Right lobe of liver (tissue), 6 donors: ENCODE data around the gene NSG1. TPM values are rescaled to one million over a fixed set of nuclear protein-coding genes. Genes with fewer than 3 reads are reported as not detected.

Experiments
- ATAC-seq, 4 donors: fragments of 200-7000 bp; cut with Tn5 transposase; one replicate each; pipeline ENCODE4 v1.9.1; 2020; ENCODE audit warnings: mild to moderate bottlenecking in 4 of 4, moderate library complexity in 4 of 4
- DNase-seq, 3 donors: peaks; one replicate each; pipeline ENCODE4 v3.0.0-alpha.2; 2020
- H3K27ac ChIP-seq, 3 donors: fragments of 200-600 bp; one replicate each; pipeline ENCODE4 v1.8.0; 2022
- H3K27me3 ChIP-seq, 2 donors: fragments of 200-600 bp; one replicate each; pipeline ENCODE4 v1.8.0; 2022
- H3K36me3 ChIP-seq, 4 donors: fragments of 200-600 bp; sonication (generic) in 1 of 4; one replicate each; pipeline versions ENCODE4 v1.5.1 to v1.8.0; 2017 to 2022; ENCODE audit warnings: control low read depth in 1 of 4
- H3K4me1 ChIP-seq, 4 donors: fragments of 200-600 bp; sonication (generic) in 1 of 4; one replicate each; pipeline versions ENCODE4 v1.5.1 to v1.8.0; 2017 to 2022; ENCODE audit warnings: control low read depth in 1 of 4
- H3K4me3 ChIP-seq, 3 donors: fragments of 200-600 bp; one replicate each; pipeline ENCODE4 v1.8.0; 2022
- H3K9me3 ChIP-seq, 4 donors: fragments of 200-600 bp; sonication (generic) in 1 of 4; one replicate each; pipeline versions ENCODE4 v1.5.1 to v1.8.0; 2017 to 2022; ENCODE audit warnings: control low read depth in 1 of 4
- POLR2A ChIP-seq: fragments of 450-650 bp; IDR thresholded peaks from one replicate; pipeline ENCODE4 v1.6.1; 2017; ENCODE audit warnings: antibody characterized with exemption, mild to moderate bottlenecking
- WGBS: methylation state at CpG from one replicate; pipeline ENCODE4 v1.1.6; 2018; ENCODE audit warnings: low coverage, low lambda C conversion rate; ENCODE audit not compliant: insufficient coverage; ENCODE audit errors: missing lambda C conversion rate; 5-methylcytosine and 5-hydroxymethylcytosine counted together
- intact Hi-C, 2 donors: fragments of 100-400 bp; cut with DNase I; formaldehyde crosslinking; loops; one replicate each; pipeline versions ENCODE4 v1.11.2 to v1.14.1; 2022
- total RNA-seq, 6 experiments: library from RNA; depleted of rRNA in 2 of 6; stranded (reverse); fragments of >200 nt in 2 of 6; fragmentation: NEBNext Ultra II Directional in 3 of 6; extraction: Animal tissue kit (Norgen Biotek cat#: 25700) in 3 of 6; gene quantifications; one replicate each; pipeline versions ENCODE4 v1.1.0 to v1.2.4, GENCODE V29; 2016 to 2023
- TF ChIP-seq, protein P1 (sequence below), 4 donors: fragments of 200-600 bp in 3 of 4; fragments of 450-650 bp in 1 of 4; IDR thresholded peaks; one replicate each; pipeline versions ENCODE4 v1.5.1 to v1.8.0; 2016 to 2022; ENCODE audit warnings: antibody characterized with exemption in 4 of 4, mild to moderate bottlenecking in 2 of 4
- donor health status: DM: no; HTN: yes; CAD: no.
- donor health status: DM: no; HTN: no; CAD: no.
- donor health status: DM: no; HTN: no; CAD: no.
- donor health status: DM: no; HTN: yes; CAD: no.
- donor health status: DM: no; HTN: yes; CAD: no.

Gene NSG1
- total RNA-seq, 6 experiments from 2014 or later: 0.22 to 0.29 TPM; not detected in 4

DNA sequence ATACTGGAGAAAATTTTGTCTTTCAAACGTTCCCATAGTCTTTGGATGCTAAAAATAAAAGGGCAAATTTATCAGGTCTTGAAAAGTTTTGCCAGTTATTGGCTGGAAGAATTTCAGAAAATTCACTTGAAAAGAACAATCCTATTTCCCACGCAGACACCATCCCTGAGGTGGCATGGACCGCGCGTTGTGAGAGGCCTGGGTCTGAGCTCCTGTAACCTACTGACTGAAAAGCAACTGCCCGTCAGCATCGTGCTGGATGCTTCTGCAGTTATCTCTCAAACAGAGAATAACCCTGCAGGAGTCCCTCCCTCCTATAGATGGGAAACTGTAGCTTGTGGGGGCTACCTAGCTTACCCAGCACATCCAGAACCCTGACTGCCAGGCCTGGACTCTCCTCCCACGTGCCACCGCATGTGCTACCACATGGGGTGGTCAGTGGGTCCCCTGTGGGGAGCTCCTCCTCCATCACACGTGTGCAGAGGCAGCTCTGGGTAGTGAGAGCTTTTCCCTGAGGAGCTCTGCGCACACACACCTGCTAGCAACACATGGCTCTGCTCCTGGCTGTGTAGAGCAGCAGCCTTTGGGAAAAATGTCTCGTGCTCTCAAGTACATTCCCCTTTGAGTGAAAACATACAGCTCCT is 36.1 kb downstream of the NSG1 start:
- no peaks in the 10 kb centered on the region for H3K9me3 ChIP-seq
- no peaks in the 10 kb centered on the region for H3K27me3 ChIP-seq
- 78% methylated on average over 6 of the region's 12 CpGs for WGBS
- ATAC-seq (peak; percentile 16 to 66 (median 45)), DNase-seq (peak in 1 of 3 donors; percentile 28)
- intact Hi-C loops: no loop called here
- no peak for TF ChIP-seq POLR2A
- peaks cover 0 to 27% (median 12%) of the 10 kb centered on the region in 4 donors for H3K36me3 ChIP-seq
- H3K4me3 ChIP-seq: no peak overlapping the region
- H3K4me1 ChIP-seq: peaks cover 0 to 26% (median 0%) of the 10 kb centered on the region in 4 donors
- peak overlapping the region in 1 of 3 donors; percentile 34 for H3K27ac ChIP-seq

DNA sequence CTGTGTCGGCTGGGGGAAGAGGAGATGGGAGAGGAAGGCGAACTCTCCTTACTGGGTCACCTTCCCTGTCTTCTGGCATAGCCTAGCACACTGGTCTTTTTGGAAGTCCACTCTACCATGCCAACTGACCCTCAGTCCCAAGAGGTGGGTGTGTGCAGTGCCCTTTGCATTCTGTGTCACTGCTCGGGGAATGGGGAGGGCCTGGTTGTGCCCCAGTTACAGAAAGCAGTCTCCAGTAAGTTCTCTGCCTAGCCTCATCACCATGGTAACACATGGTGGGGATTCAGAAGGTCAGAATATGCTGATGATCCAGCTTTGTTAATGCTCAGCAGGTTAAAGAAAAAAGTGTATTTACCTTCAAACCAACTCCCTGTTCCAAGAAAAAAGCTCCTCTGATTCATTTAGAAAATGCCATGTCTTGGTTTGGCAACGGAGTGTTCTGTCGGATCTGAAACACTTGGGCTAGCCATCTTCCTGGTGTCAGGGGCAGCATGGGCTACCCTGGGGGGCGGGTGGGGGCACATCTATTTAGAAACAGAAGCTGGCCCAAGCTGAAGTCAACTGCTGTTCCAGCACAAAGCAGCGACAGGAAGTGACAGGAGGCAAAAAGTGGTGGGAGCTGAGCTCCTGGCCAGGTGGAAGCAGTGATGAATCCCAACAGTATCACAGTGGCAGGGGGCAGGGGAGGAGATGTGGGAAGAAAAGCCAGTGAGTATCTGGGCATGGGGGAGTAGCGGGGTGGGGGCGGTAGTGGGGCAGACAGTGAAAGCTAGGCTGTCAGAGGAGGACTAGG is 37.0 kb downstream of the NSG1 start:
- Histone ChIP-seq H3K4me1 (peaks cover 0 to 26% (median 0%) of the 10 kb centered on the region in 4 donors), H3K36me3 (peaks cover 0 to 31% (median 15%) of the 10 kb centered on the region in 4 donors), H3K27ac (peak overlapping the region in 1 of 3 donors; percentile 34), H3K27me3 (no peaks in the 10 kb centered on the region), H3K9me3 (no peaks in the 10 kb centered on the region), H3K4me3 (no peak overlapping the region)
- intact Hi-C loops: no loop called here
- TF ChIP-seq POLR2A: no peak
- TF ChIP-seq, protein P1, sequence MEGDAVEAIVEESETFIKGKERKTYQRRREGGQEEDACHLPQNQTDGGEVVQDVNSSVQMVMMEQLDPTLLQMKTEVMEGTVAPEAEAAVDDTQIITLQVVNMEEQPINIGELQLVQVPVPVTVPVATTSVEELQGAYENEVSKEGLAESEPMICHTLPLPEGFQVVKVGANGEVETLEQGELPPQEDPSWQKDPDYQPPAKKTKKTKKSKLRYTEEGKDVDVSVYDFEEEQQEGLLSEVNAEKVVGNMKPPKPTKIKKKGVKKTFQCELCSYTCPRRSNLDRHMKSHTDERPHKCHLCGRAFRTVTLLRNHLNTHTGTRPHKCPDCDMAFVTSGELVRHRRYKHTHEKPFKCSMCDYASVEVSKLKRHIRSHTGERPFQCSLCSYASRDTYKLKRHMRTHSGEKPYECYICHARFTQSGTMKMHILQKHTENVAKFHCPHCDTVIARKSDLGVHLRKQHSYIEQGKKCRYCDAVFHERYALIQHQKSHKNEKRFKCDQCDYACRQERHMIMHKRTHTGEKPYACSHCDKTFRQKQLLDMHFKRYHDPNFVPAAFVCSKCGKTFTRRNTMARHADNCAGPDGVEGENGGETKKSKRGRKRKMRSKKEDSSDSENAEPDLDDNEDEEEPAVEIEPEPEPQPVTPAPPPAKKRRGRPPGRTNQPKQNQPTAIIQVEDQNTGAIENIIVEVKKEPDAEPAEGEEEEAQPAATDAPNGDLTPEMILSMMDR (IDR thresholded peaks at IDR 0.05): no peak
- ATAC-seq (peak; percentile 50 to 87 (median 83)), DNase-seq (peak in 1 of 3 donors; percentile 49)
- 85% methylated on average over 7 of the region's 9 CpGs for WGBS

DNA sequence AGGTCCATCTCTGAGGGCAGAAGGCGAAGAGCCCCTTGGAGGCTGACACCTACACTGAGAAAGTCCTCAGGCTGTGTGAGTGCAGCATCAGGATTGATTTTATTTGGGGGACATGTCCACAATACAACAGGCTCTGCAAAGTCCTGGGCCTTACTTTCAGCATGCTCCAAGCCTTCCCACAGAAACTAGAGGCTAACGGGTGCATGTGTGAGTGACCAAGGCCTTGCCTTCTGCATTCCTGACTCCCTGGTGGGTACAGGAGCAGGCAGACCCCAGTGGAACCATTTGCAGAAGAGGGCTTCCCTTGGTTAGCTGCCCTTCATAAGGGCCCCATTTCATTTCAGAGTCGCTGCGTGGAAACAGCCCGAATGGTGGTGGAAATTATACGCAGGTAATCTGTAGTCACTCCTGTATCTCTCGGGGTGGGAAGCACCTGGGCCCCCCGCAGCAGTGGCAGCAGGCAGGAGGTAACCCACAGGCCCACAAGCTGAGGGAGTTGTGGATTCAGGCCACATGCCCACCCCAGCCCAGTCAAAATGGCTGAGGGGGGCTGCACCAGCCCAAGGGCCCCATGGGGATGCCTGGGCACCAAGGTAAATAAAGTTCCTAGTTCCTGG is 37.7 kb downstream of the NSG1 start:
- intact Hi-C loops: no loop called here
- ATAC-seq (no peak), DNase-seq (no peak)
- TF ChIP-seq, protein P1 (IDR thresholded peaks at IDR 0.05): no peak
- TF ChIP-seq POLR2A: no peak
- 100% methylated on average over 2 of the region's 8 CpGs for WGBS
- Histone ChIP-seq H3K36me3 (peaks cover 0 to 26% (median 12%) of the 10 kb centered on the region in 4 donors), H3K9me3 (no peaks in the 10 kb centered on the region), H3K4me1 (peaks cover 0 to 26% (median 0%) of the 10 kb centered on the region in 4 donors), H3K27me3 (no peaks in the 10 kb centered on the region), H3K27ac (no peak overlapping the region), H3K4me3 (no peak overlapping the region)

DNA sequence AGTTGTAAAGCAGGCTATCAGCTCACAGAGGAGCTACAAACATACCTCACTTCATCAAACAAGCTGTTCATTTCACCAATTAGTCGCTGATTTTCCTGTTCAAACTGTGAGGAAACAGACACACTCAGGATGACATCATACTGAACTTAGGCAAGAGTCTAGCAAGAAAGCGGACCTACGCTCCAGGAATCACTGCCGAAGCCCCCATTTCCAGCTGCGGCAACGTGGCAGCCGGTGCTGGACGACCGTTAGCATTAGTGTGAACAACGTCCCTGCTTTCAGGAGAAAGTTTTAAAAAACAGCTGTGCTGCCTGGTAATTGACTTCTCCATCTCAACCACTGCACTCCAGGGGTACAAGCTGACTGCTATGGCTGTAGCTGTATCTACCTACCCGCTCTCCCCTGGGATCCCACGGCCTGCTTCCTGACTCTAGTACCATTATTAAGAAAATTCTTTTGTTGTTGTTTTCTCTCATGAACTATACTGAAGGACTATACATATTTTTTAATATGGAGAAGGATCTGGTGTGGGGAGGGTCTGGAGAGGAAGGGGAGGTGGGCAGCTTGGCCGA is 38.3 kb downstream of the NSG1 start:
- TF ChIP-seq, protein P1 (IDR thresholded peaks at IDR 0.05): no peak
- TF ChIP-seq POLR2A: no peak
- Histone ChIP-seq H3K27ac (no peak overlapping the region), H3K27me3 (no peaks in the 10 kb centered on the region), H3K4me3 (no peak overlapping the region), H3K9me3 (no peaks in the 10 kb centered on the region), H3K4me1 (peaks cover 0 to 26% (median 0%) of the 10 kb centered on the region in 4 donors), H3K36me3 (peaks cover 0 to 21% (median 9%) of the 10 kb centered on the region in 4 donors)
- ATAC-seq: no peak
- 88% methylated on average over 4 of the region's 13 CpGs for WGBS
- intact Hi-C loops: no loop called here
- no peak for DNase-seq
